KMS-11 (cell line): ENCODE results near the gene SH3PXD2B.
"Not testable (repeated sequence)": the region's sequence is repeated elsewhere in the genome, so short reads cannot be mapped to it uniquely, and the experiment has no call there.

Experiments
- H2AFZ ChIP-seq: fragments of 200-600 bp; sonication (generic); 2 replicates; pipeline ENCODE4 v1.6.1; 2016; ENCODE audit warnings: antibody characterized with exemption, mixed run types, low read depth
- H3K27ac ChIP-seq: fragments of 200-600 bp; sonication (generic); 2 replicates; pipeline ENCODE4 v1.6.1; 2016; ENCODE audit warnings: mild to moderate bottlenecking, mixed run types
- H3K27me3 ChIP-seq: fragments of 200-600 bp; sonication (generic); 2 replicates; pipeline ENCODE4 v1.6.1; 2017; ENCODE audit warnings: mild to moderate bottlenecking, low read depth, mixed run types, moderate library complexity; ENCODE audit not compliant: insufficient read depth
- H3K36me3 ChIP-seq: fragments of 200-600 bp; sonication (generic); 2 replicates; pipeline ENCODE4 v1.6.1; 2017; ENCODE audit warnings: mild to moderate bottlenecking, mixed run types; ENCODE audit not compliant: insufficient read depth
- H3K4me1 ChIP-seq: fragments of 200-600 bp; sonication (generic); 2 replicates; pipeline ENCODE4 v1.6.1; 2016; ENCODE audit warnings: mild to moderate bottlenecking, low read depth, mixed run types; ENCODE audit not compliant: poor library complexity, severe bottlenecking
- H3K4me2 ChIP-seq: fragments of 200-600 bp; sonication (generic); 2 replicates; pipeline ENCODE4 v1.7.0; 2016; ENCODE audit warnings: mild to moderate bottlenecking, mixed run types
- H3K4me3 ChIP-seq: fragments of 200-600 bp; sonication (generic); IDR thresholded peaks from 2 replicates; pipeline ENCODE4 v1.6.1; 2017; ENCODE audit warnings: low read depth, low read length, mixed read lengths; ENCODE audit not compliant: insufficient read depth
- H3K79me2 ChIP-seq: fragments of 200-600 bp; sonication (generic); 2 replicates; pipeline ENCODE4 v1.6.1; 2016; ENCODE audit warnings: low read depth, mixed run types; ENCODE audit not compliant: insufficient read depth
- H3K9ac ChIP-seq: fragments of 200-600 bp; sonication (generic); 2 replicates; pipeline ENCODE4 v1.6.1; 2016; ENCODE audit warnings: mild to moderate bottlenecking, mixed run types
- H4K20me1 ChIP-seq: fragments of 200-600 bp; sonication (generic); 2 replicates; pipeline ENCODE4 v1.6.1; 2016; ENCODE audit warnings: mild to moderate bottlenecking, mixed run types; ENCODE audit not compliant: insufficient read depth
- TF ChIP-seq, protein P1 (sequence below): fragments of 200-600 bp; sonication (generic); conservative IDR thresholded peaks from 2 replicates; pipeline ENCODE4 v1.6.1; 2017; ENCODE audit warnings: low read depth, mild to moderate bottlenecking, antibody characterized with exemption, low read length, moderate library complexity, mixed read lengths

Gene SH3PXD2B

DNA sequence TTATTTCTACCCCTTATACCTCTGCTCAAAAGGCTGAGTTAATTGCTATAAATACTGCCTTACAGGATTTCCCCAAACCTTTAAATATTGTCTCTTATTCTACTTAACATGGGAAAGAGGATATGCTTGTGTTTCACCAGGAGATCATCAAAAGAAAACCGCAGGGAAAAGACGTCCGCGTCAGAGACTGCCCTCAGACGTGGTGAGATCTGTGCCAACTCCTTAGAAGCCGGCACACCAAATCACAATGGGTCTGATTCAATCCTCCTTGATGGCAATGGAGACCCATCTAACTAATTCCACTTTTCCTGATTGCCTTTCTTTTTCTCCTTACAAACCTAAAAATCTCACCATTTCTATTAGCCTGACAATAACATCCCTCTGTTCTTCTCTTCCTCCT lies 55.0 kb downstream of the SH3PXD2B start:
- no peak overlapping the region for H3K4me2 ChIP-seq
- no peak overlapping the region for H3K27ac ChIP-seq
- no peaks in the 10 kb centered on the region for H3K36me3 ChIP-seq

DNA sequence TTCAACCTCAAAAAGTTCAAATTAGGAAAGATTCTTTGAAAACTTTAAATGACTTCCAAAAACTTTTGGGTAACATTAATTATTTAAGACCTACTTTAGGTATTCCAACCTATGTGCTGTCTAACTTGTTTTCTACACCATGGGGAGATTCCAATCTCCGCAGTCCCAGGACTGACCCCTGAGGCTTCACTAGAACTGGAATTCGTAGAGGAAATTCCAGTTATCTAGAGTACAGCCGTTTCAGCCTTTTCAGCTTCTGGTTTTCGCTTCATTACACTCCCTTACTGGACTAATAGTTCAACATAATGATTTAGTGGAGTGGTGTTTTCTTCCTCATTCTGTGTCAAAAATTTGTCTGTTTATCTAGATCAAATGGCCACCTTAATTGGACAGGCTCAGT lies 55.7 kb downstream of the SH3PXD2B start:
- H4K20me1 ChIP-seq, H3K4me1 ChIP-seq, H3K36me3 ChIP-seq, H2AFZ ChIP-seq, H3K27ac ChIP-seq, H3K9ac ChIP-seq, H3K4me2 ChIP-seq, H3K4me3 ChIP-seq, H3K79me2 ChIP-seq, H3K27me3 ChIP-seq: not testable (repeated sequence)

More for the DNA sequence above, 55.0 kb downstream of the SH3PXD2B start:
- no peaks in the 10 kb centered on the region for H3K4me1 ChIP-seq
- no peak overlapping the region for H2AFZ ChIP-seq
- no peaks in the 10 kb centered on the region for H4K20me1 ChIP-seq
- no peak overlapping the region for H3K9ac ChIP-seq
- TF ChIP-seq, protein P1, sequence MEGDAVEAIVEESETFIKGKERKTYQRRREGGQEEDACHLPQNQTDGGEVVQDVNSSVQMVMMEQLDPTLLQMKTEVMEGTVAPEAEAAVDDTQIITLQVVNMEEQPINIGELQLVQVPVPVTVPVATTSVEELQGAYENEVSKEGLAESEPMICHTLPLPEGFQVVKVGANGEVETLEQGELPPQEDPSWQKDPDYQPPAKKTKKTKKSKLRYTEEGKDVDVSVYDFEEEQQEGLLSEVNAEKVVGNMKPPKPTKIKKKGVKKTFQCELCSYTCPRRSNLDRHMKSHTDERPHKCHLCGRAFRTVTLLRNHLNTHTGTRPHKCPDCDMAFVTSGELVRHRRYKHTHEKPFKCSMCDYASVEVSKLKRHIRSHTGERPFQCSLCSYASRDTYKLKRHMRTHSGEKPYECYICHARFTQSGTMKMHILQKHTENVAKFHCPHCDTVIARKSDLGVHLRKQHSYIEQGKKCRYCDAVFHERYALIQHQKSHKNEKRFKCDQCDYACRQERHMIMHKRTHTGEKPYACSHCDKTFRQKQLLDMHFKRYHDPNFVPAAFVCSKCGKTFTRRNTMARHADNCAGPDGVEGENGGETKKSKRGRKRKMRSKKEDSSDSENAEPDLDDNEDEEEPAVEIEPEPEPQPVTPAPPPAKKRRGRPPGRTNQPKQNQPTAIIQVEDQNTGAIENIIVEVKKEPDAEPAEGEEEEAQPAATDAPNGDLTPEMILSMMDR, result no peak
- H3K4me3 ChIP-seq, result no peak overlapping the region
- no peaks in the 10 kb centered on the region for H3K27me3 ChIP-seq
- H3K79me2 ChIP-seq, result no peaks in the 10 kb centered on the region

DNA sequence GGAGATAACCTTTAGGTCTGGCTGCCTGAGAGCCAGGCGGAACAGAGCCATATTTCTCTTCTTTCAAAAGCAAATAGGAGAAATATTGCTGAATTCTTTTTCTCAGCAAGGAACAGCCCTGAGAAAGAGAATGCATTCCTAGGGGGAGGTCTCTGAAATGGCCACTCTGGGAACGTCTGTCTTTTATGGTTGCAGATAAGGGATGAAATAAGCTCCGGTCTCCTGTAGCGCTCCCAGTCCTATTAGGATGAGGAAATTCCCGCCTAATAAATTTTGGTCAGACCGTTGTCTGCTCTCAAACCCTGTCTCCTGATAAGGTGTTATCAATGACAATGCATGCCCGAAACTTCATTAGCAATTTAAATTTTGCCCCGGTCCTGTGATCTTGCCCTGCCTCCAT lies 57.3 kb downstream of the SH3PXD2B start:
- H3K27ac ChIP-seq, H4K20me1 ChIP-seq, H3K9ac ChIP-seq, H3K4me3 ChIP-seq, H3K4me2 ChIP-seq, H3K4me1 ChIP-seq, H3K27me3 ChIP-seq, H2AFZ ChIP-seq, H3K79me2 ChIP-seq, H3K36me3 ChIP-seq: not testable (repeated sequence)

DNA sequence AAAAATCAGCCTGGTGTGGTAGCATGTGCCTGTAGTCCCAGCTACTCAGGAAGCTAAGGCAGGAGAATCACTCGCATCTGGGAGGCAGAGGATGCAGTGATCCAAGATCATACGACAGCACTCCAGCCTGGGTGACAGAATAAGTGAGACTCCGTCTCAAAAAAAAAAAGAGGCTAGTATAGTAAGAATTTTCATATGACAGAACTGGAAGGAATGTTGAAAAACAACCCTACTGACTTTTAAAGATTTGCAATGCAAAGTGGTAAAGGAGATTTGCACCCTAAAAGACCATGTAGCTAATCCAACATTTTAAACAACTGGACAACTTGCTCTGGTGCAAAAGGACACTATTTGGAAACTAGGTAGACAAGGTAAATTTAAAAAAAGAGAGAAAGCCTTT lies 58.1 kb downstream of the SH3PXD2B start:
- Histone ChIP-seq H3K36me3 (no peaks in the 10 kb centered on the region), H3K79me2 (no peaks in the 10 kb centered on the region), H3K9ac (no peak overlapping the region), H2AFZ (no peak overlapping the region), H3K4me3 (no peak overlapping the region), H3K27ac (no peak overlapping the region), H4K20me1 (no peaks in the 10 kb centered on the region), H3K27me3 (no peaks in the 10 kb centered on the region), H3K4me2 (no peak overlapping the region), H3K4me1 (no peaks in the 10 kb centered on the region)
- TF ChIP-seq, protein P1, result no peak

DNA sequence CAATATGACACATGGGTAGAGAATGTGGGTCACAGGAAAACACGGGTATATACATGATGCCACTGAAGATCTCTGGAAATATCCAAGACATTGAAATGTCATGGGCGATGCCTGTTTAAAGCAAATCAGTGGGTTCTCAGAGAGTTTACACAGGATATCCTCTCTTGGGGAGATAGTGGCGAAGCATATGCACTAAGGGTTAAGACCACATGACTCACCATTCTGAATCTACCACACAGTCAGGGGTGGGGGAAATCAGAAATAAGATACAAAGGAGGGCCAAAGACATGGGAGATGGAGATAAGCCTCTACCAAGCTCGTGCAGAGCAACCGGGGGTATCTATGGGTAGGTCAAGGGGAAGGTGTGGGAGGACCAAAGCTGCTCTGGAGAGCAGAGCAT lies 58.8 kb downstream of the SH3PXD2B start:
- H3K4me1 ChIP-seq, result no peaks in the 10 kb centered on the region
- H3K27me3 ChIP-seq, result no peaks in the 10 kb centered on the region
- H3K4me3 ChIP-seq, result no peak overlapping the region
- no peaks in the 10 kb centered on the region for H4K20me1 ChIP-seq
- no peaks in the 10 kb centered on the region for H3K79me2 ChIP-seq
- no peak overlapping the region for H3K27ac ChIP-seq
- no peak overlapping the region for H3K4me2 ChIP-seq
- no peak overlapping the region for H2AFZ ChIP-seq
- TF ChIP-seq, protein P1, result no peak
- no peaks in the 10 kb centered on the region for H3K36me3 ChIP-seq
- no peak overlapping the region for H3K9ac ChIP-seq
